ENCODE data around the gene POU3F1. TPM values are rescaled to one million over a fixed set of nuclear protein-coding genes. Genes with fewer than 3 reads are reported as not detected.

The POU3F1 gene
- total RNA-seq, 4 donors from 2014 or later: 0.19 TPM; not detected in 3

DNA sequence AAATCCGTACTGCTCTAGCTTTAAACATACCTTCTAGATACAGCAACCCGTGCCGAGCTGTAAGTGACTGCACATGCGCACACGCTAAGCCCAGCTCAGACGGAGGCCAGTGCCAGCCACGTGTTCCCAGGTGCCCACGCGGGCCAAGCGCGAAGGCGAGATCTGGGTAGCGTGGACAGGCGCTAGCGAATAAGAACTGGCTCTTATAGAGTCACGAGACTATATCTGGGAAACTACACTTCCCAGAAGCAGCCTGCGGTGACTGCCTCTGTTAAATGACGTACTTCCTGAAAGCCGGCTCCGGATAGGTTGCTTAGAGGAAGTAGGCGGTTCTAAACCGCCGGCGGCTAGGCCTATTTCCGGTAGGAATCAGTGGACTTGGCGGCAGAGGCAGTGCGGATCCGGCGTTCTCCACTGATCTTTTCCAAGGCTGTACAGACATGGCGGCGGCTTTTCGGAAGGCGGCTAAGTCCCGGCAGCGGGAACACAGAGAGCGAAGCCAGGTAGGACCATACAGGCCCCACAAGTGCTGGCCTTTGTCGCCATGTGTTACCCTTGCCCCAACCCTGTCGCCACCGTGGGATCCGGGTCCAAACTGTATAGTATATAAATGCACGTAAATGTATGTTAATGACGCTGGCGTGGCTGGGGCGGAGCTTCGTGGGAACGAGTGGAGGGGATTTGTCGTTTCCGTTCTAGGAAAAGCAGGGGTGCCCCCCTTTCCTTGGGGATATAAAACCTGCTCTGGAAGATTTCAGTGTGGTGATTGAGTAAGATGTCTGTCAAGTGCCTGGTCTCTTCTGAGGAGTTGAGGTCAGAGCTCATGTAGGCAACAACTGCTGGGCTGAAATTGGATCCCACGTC, 34.0 kb downstream of the POU3F1 start, which contains the start of gene UTP11:
Gene UTP11, plus strand, starts transcription at position 372 of the 864 bp plus-strand sequence. Its CDS starts 69 bp downstream, at position 441.
- DNase-seq (ENCODE audit: low spot score) (peak; percentile 83), ATAC-seq (ENCODE audit: low FRiP score) (peak; percentile 98)
- TF ChIP-seq, protein P1, sequence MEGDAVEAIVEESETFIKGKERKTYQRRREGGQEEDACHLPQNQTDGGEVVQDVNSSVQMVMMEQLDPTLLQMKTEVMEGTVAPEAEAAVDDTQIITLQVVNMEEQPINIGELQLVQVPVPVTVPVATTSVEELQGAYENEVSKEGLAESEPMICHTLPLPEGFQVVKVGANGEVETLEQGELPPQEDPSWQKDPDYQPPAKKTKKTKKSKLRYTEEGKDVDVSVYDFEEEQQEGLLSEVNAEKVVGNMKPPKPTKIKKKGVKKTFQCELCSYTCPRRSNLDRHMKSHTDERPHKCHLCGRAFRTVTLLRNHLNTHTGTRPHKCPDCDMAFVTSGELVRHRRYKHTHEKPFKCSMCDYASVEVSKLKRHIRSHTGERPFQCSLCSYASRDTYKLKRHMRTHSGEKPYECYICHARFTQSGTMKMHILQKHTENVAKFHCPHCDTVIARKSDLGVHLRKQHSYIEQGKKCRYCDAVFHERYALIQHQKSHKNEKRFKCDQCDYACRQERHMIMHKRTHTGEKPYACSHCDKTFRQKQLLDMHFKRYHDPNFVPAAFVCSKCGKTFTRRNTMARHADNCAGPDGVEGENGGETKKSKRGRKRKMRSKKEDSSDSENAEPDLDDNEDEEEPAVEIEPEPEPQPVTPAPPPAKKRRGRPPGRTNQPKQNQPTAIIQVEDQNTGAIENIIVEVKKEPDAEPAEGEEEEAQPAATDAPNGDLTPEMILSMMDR (IDR thresholded peaks at IDR 0.05): no peak

DNA sequence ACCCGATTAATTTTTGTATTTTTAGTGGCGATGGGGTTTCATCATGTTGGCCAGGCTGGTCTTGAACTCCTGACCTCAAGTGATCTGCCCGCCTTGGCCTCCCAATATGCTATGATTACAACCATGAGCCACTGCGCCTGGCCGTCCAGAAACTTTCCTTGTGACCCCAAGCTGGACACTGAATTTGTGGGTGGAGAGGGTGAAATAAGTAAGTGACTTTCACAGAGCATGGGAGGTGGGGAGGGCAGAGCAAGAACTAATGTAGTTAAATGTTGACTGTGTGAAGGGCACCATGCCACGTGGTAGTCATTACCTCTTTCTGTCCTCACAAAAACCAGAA, 36.8 kb downstream of the POU3F1 start:
- ATAC-seq (ENCODE audit: low FRiP score) (no peak), DNase-seq (ENCODE audit: low spot score) (no peak)
- TF ChIP-seq, protein P1 (IDR thresholded peaks at IDR 0.05): no peak

DNA sequence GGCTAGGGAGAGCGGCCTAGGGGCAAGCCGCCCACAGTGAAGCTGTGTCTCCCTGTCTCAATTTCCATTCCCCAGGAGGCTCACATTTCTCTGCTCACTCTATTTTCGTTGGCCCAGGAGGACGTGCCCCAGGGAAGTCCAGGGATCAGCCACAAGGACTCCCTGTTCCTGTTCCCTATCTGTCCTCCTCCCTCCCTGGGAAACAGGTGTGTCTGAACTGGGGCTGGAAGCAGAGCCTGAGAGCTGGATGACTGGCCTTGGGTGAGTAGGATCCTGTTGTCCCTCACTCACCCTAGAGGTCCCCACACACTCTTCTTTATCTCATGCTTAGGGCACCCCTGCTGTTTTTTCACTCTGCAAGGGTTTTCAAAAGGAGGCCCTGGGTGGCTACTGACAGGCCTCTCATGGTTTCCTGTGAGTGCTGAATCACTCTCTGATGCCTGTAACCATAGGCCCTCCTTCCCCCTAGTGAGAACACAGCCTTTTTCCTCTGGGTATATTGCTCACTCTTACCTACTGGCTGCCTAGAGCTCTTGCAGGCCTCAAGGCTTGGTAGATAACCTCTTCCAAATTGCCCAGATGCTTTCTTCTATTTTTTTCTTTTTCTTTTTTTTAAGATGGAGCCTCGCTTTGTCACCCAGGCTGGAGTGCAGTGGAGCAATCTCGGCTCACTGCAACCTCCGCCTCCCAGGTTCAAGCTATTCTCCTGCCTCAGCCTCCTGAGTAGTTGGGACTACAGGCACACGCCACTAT, 37.3 kb downstream of the POU3F1 start:
- ATAC-seq (ENCODE audit: low FRiP score): no peak
- TF ChIP-seq, protein P1 (IDR thresholded peaks at IDR 0.05): no peak
- no peak for DNase-seq (ENCODE audit: low spot score)

DNA sequence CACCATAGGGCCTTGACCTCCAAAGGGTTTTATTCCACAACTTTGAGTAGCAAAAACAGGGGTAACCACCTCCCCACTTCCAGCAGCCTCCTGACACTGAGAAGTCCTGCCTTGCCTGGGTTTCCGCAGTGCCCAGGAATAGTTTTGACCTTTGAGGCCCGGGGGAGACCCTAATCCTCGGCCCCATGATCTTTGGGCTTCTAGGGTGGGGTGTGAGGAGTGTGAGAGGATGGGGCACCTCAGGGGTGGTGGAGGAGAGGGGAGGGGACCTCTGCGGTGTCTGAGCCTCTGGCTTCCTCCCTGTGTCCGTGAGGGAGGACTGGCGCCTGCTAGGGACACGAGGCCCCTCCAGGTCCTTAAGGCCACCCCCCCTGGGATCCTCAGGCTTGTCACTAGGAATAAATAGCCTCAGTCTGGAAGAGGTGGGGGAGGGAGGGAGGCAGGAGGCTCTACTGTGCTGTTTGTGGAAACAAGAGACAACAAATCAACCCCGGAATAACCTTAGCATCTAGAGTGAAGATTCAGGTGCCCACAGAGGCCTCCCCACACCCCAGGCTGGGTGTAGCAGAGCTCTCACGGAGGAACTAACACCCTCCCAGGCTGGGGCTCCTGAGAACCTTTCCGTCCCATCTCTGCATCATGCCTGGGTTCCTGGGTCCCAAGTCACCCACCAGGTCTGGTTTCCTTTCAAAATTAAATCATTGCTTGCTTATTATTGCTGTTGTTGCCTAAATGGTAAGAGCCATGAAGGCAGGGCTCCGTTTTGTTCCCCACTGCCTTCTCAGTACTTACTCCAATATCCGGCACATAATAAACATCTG, 40.4 kb downstream of the POU3F1 start:
- ATAC-seq (ENCODE audit: low FRiP score): no peak
- no peak for DNase-seq (ENCODE audit: low spot score)
- TF ChIP-seq, protein P1 (IDR thresholded peaks at IDR 0.05): no peak

DNA sequence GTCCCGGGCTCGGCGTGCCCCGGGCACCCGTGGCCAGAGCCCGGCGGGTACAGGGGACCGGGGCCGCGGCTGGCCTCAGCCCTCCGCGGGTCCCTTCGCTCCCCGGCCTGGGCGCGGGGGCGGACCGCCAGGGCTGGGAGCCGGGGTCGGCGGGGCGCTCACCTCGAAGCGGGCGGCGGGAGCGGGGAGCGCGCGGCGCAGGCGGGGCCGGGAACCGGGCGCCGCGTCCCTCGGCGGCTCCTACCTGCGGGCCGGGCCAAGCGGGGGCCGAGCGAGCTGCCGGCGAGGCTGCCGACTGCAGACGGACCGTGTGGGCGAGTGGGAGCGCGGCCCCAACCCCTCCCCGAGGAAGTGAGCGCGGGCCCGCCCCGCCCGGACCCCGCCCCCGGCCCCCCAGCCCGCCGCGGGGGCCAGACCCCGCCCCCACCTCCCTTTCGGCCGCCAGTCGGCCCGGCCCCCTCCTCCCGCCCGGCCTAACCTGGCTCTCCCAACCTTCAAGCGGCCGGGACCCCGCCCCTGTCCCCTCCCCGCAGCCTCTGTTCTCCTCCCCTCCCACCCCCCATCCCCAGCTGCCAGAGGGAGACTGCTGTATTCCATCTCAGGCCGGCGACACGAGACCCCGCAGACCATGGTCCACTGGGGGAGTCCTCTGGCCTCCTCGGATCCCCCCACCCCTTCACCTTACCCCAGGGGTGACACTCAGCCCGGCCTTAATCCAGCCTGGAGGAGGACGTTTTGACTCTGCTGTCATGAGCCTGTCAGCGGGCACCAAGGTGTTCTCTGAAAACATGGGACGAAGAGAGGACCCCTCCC, 41.2 kb downstream of the POU3F1 start, which contains the start of gene FHL3:
Gene FHL3, minus strand, starts transcription at position 320 of the 813 bp plus-strand sequence. CDS start 6,102 bp downstream, outside the sequence.
- TF ChIP-seq, protein P1 (IDR thresholded peaks at IDR 0.05): no peak
- ATAC-seq (ENCODE audit: low FRiP score) (peak; percentile 72), DNase-seq (ENCODE audit: low spot score) (no peak)

Measured in omental fat pad (tissue), 4 donors.